GM12878 (cell line): ENCODE results near the gene RPUSD1. TPM values are rescaled to one million over a fixed set of nuclear protein-coding genes. Genes with fewer than 3 reads are reported as not detected.

Experiments
- ATAC-seq: fragments of 200-7000 bp; cut with Tn5 transposase; 3 replicates; pipeline ENCODE4 v1.9.1; 2020; ENCODE audit warnings: mild to moderate bottlenecking, moderate library complexity
- BruUV-seq: library from RNA; stranded (reverse); fragments of 400-500 nt; replicated peaks from 2 replicates; lab custom pipeline; 2021; lab: Mats Ljungman, UMichigan
- CTCF ChIA-PET: fragments of 300-600 bp; sonication (Branson Sonifier 250); formaldehyde crosslinking; extraction: SDS; loops from one replicate; lab custom pipeline; 2021; ENCODE audit warnings: inconsistent platforms; lab: Yijun Ruan, JAX
- POLR2A ChIA-PET: fragments of 350-600 bp; formaldehyde crosslinking; extraction: SDS; loops from one replicate; lab custom pipeline; 2021; ENCODE audit warnings: inconsistent platforms; lab: Charles Lee
- RAD21 ChIA-PET: fragments of 300-600 bp; sonication (Branson Sonifier 250); formaldehyde crosslinking; loops from one replicate; lab custom pipeline; 2023; ENCODE audit warnings: antibody characterized with exemption; ENCODE audit not compliant: unreplicated experiment; lab: Charles Lee
- SMC1A ChIA-PET: fragments of 300-600 bp; sonication (Branson Sonifier 250); formaldehyde crosslinking; loops from one replicate; lab custom pipeline; 2023; ENCODE audit not compliant: unreplicated experiment, uncharacterized antibody; lab: Charles Lee
- DNase-seq: peaks from one replicate; pipeline ENCODE4 v3.0.0-alpha.2; 2011; ENCODE audit warnings: low read depth, low spot score
- FAIRE-seq: peaks from 3 replicates; lab custom pipeline; 2011; peaks lifted over from hg19 to GRCh38; lab: Jason Lieb, UNC
- H2AFZ ChIP-seq: 2 replicates; pipeline ENCODE4 v1.6.0; 2011; ENCODE audit warnings: low read depth, low read length, control low read depth; ENCODE audit not compliant: control insufficient read depth
- H3K27ac ChIP-seq: 2 replicates; pipeline ENCODE4 v1.5.1; 2011; ENCODE audit warnings: control low read depth; ENCODE audit not compliant: control insufficient read depth, insufficient read depth
- H3K27me3 ChIP-seq, 2 experiments: replicated peaks in 1 of 2; 2 replicates each; pipeline versions ENCODE4 v1.6.0 to v1.6.1; 2011; ENCODE audit warnings: low read length in 1 of 2; ENCODE audit not compliant: control insufficient read depth in 2 of 2, insufficient read depth in 2 of 2
- H3K36me3 ChIP-seq, 2 experiments: 2 replicates each; pipeline ENCODE4 v1.5.1; 2011; ENCODE audit warnings: low read length in 1 of 2; ENCODE audit not compliant: control insufficient read depth in 2 of 2, insufficient read depth in 2 of 2
- H3K4me1 ChIP-seq: 2 replicates; pipeline ENCODE4 v1.6.1; 2011; ENCODE audit warnings: mild to moderate bottlenecking, low read length, moderate library complexity, mixed read lengths; ENCODE audit not compliant: control insufficient read depth, insufficient read depth
- H3K4me2 ChIP-seq: 2 replicates; pipeline ENCODE4 v1.6.0; 2011; ENCODE audit warnings: control low read depth; ENCODE audit not compliant: control insufficient read depth, insufficient read depth
- H3K4me3 ChIP-seq: fragments of 200-600 bp; sonication (generic); 2 replicates; pipeline ENCODE4 v1.5.1; 2016
- H3K79me2 ChIP-seq: 2 replicates; pipeline ENCODE4 v1.6.0; 2011; ENCODE audit warnings: low read length; ENCODE audit not compliant: control insufficient read depth, insufficient read depth
- H3K9ac ChIP-seq: 2 replicates; pipeline ENCODE4 v1.8.0; 2011; ENCODE audit warnings: low read length, control low read depth, mixed read lengths; ENCODE audit not compliant: control insufficient read depth, insufficient read depth
- H3K9me3 ChIP-seq: replicated peaks from 3 replicates; pipeline ENCODE4 v1.5.1; 2011; ENCODE audit warnings: mild to moderate bottlenecking, low read length; ENCODE audit not compliant: control insufficient read depth, insufficient read depth
- H4K20me1 ChIP-seq: 2 replicates; pipeline ENCODE4 v1.6.0; 2011; ENCODE audit not compliant: control insufficient read depth, insufficient read depth
- CHD4 ChIP-seq: fragments of 200-600 bp; sonication (generic); IDR thresholded peaks from 2 replicates; pipeline ENCODE4 v1.6.1; 2016; ENCODE audit warnings: mild to moderate bottlenecking
- HDAC2 ChIP-seq: fragments of 200-600 bp; sonication (generic); IDR thresholded peaks from 2 replicates; pipeline ENCODE4 v1.6.1; 2017
- MEF2B ChIP-seq: fragments of 450-650 bp; IDR thresholded peaks from 2 replicates; pipeline ENCODE4 v1.6.1; 2018; ENCODE audit warnings: mild to moderate bottlenecking, moderate library complexity; ENCODE audit not compliant: partially characterized antibody, poor library complexity, severe bottlenecking
- NFIC ChIP-seq: IDR thresholded peaks from 2 replicates; pipeline ENCODE4 v1.6.1; 2012; ENCODE audit warnings: low read depth, mild to moderate bottlenecking, inconsistent platforms, low read length, moderate library complexity
- NR2C2 ChIP-seq: IDR thresholded peaks from 2 replicates; pipeline ENCODE4 v1.6.1; 2011; ENCODE audit warnings: borderline replicate concordance, low read depth; ENCODE audit not compliant: control insufficient read depth, insufficient read length
- SREBF2 ChIP-seq: IDR thresholded peaks from 2 replicates; pipeline ENCODE4 v1.6.1; 2012; ENCODE audit warnings: mild to moderate bottlenecking, low read length
- WGBS: methylation state at CpG from one replicate; pipeline ENCODE4 v1.1.6; 2016; ENCODE audit warnings: low lambda C conversion rate; ENCODE audit not compliant: insufficient replicate concordance, insufficient coverage; ENCODE audit errors: missing lambda C conversion rate; 5-methylcytosine and 5-hydroxymethylcytosine counted together
- in situ Hi-C: fragments of 300-500 bp; cut with MboI; formaldehyde crosslinking; loops from 9 replicates; pipeline ENCODE4 v1.14.3; 2018; ENCODE audit warnings: mixed read lengths
- intact Hi-C: fragments of 100-400 bp; cut with micrococcal nuclease; formaldehyde crosslinking; loops from one replicate; pipeline ENCODE4 v1.14.2; 2022; ENCODE audit not compliant: unreplicated experiment
- polyA plus RNA-seq, 11 experiments: library from polyadenylated mRNA; depleted of rRNA in 4 of 11; unstranded in 6 of 11; stranded (reverse) in 5 of 11; fragments of >200 nt; fragmentation: Nextera tagmentation in 4 of 11; fragmentation: Illumina TruSeq in 1 of 11; extraction: Ambion mirVana in 4 of 11; extraction: Trizol in 1 of 11; gene quantifications; 1 replicate in 1 of 11; 2 replicates in 10 of 11; pipeline versions ENCODE4 v1.2.1 to v1.2.3, GENCODE V29; 2011 to 2016; ENCODE audit warnings: inconsistent platforms in 2 of 11, missing spikeins in 2 of 11, low read depth in 1 of 11
- total RNA-seq, 4 experiments: library from RNA; depleted of rRNA in 3 of 4; stranded (reverse); fragments of >200 nt in 3 of 4; fragmentation: Illumina TruSeq in 1 of 4; extraction: Trizol in 1 of 4; gene quantifications; 2 replicates each; pipeline versions ENCODE4 v1.2.1 to v1.2.3, GENCODE V29; 2013 to 2021
- TF ChIP-seq, protein P1 (sequence below): fragments of 450-650 bp; IDR thresholded peaks from 2 replicates; pipeline ENCODE4 v1.6.1; 2017; ENCODE audit warnings: borderline replicate concordance

Gene RPUSD1
- total and polyA plus RNA-seq, 10 of the 15 experiments (the other 5 are each of a cell fraction or from before 2014, with no cell fraction given), result 0.55 to 49.9 (median 21.1) TPM

DNA sequence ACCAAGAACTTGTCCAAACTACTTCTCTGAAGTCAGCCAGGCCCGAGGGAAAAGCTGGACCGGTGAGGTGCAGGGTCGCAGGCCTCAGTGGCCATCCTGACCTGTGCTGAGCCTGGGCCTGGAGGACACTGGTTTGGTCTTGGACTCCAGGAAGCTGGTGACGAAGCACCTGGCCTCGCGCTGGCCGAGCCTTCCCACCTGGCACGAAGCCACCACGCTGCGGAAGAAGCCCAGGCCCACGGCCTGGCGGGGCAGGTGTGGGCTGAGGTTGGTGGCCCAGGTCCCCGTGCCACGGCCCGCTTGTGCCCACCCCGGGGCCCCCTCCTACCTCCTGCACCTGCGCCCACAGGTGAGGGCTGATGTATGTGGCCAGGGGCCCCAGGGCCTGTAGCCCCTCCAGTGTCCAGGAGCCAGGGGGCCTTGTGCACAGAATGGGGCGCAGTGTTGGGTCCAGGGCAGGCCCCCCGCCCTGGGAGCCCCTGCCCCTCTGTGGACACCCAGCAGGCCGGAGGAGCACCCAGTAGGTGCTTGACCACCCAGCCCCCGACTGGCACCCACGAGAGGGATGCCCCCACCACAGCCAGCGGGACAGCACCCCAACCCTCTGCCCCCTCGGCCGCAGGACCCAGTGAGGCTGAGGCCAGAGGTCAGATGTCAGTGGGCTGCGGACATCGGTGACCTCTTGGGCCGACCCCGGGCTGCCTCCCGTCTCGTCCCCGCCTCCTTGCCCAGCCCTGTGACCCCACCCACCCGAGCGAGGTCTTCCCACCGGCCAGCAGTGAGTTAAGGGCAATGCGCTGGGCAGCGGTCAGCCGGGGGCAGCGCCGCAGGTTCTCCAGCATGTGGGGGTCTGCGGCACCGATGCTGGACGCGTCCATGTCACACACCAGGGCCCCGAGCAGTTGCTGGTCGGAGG lies 13.8 kb downstream of the RPUSD1 start (continued):
- TF ChIP-seq NR2C2 (no peak), MEF2B (no peak), HDAC2 (no peak), NFIC (no peak)
- TF ChIP-seq, protein P1, sequence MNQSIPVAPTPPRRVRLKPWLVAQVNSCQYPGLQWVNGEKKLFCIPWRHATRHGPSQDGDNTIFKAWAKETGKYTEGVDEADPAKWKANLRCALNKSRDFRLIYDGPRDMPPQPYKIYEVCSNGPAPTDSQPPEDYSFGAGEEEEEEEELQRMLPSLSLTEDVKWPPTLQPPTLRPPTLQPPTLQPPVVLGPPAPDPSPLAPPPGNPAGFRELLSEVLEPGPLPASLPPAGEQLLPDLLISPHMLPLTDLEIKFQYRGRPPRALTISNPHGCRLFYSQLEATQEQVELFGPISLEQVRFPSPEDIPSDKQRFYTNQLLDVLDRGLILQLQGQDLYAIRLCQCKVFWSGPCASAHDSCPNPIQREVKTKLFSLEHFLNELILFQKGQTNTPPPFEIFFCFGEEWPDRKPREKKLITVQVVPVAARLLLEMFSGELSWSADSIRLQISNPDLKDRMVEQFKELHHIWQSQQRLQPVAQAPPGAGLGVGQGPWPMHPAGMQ, result no peak
- TF ChIP-seq, all 136 proteins: peak for 0

DNA sequence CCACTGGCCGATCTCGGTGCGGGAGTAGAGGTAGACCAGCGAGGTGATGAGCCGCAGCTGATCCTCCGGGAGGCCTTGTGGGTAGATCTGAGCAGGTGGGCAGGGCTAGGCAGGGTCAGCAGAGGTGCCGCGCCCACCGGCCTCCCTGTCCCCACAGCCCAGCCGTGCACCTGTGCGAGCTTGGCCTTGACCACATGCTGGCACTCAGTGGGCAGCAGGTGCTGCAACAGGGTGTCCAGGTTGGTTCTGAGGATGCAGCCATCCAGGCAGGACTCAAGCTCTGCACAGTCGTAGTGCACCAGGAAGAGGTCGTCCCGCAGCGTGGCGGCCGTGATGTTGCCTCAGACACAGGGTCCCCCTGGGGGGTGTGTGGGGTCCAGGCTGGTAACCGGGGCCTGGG lies 15.2 kb downstream of the RPUSD1 start:
- H3K27ac ChIP-seq, result no peak overlapping the region
- TF ChIP-seq CHD4 (no peak), SREBF2 (no peak)
- TF ChIP-seq, all 136 proteins: peak for 0
- Histone ChIP-seq H3K27me3 (no peaks in the 10 kb centered on the region), H2AFZ (no peak overlapping the region), H4K20me1 (no peaks in the 10 kb centered on the region), H3K4me3 (no peak overlapping the region), H3K9me3 (no peaks in the 10 kb centered on the region), H3K79me2 (no peaks in the 10 kb centered on the region), H3K36me3 (no peaks in the 10 kb centered on the region), H3K4me1 (no peaks in the 10 kb centered on the region), H3K9ac (no peak overlapping the region), H3K4me2 (no peak overlapping the region)
- 77% methylated on average over 18 of the region's 18 CpGs for WGBS
- no peak for DNase-seq
- no TSS peak for BruUV-seq
- ChIA-PET CTCF (interaction anchor here (0.7 kb wide), 1 partner anchor 105 kb away, joined by 3 read pairs; no protein-coding TSS in a partner anchor), RAD21 (no interaction called here), SMC1A (no interaction called here), POLR2A (no interaction called here)
- in situ Hi-C loops (no loop called here), intact Hi-C loops (no loop called here)
- FAIRE-seq, result no peak
- no peak for ATAC-seq
